GM03348 (cell line): ENCODE results near the gene IDE.

Experiments
- DNase-seq: peaks from one replicate; pipeline ENCODE4 v3.0.0; 2012; ENCODE audit warnings: low spot score

The IDE gene

DNA sequence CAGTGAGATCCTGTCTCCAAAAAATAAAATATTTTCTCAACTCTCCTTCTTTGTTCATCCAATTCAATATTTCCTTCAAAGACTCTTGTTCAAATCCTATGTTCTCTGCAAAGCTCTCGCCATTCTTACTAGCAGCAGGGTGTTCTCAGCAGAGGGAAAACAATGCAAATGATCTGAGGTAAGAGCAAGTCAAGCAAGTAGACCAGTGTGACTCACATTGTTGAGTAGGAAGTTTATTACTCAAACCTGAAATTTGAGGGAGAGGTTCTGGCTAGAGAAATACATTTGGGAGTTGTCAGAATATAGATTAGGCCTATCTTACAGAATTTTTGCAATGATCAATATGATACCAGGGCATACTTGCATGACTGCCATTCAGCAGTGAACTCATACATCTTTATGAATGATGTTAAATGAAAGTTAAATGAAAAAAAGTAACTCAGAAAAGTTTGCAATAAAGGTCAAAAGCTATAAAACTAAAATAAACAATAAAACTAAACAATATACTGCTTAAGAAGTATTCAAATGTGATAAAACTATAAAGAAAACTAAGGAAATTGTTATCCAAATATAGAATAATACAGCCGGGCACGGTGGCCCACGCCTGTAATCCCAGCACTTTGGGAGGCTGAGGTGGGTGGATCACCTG lies 5.8 kb downstream of the IDE start:
- DNase-seq = peak; percentile 54

DNA sequence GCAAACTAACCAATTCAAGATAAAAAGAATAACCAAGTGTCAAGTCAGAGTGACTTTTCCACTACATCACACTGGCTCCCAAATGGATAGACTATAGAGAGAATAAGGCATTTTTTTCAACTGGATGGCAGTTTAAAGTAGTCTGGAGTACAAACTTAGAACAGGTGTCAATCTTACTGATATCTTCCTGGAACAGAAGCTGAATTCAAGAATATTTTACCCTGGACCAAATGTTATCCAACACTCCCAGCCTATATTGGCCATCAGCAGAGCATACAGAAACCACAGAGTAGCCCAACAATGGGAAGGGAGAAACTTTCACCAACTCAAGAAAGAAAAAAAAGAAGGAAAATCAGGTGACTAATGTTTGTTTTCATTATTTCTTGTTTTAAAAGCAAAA lies 11.5 kb downstream of the IDE start:
- no peak for DNase-seq

DNA sequence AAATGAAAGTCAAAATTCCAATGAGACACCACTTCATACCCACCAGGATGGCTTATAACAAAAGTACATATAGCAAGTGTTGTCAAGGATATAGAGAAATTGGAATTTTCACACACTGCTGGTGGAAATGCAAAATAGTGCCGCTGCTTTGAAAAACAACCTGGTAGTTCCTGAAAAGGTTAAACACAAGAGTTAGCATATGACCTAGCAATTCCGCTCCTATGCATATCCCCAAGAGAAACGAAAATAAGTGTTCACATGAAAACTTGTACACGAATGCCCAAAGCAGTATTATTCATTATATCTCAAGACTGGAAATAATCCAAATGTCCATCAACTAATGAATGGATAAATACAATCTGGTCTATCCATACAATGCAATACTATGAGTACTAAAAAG lies 14.8 kb downstream of the IDE start:
- DNase-seq = no peak

DNA sequence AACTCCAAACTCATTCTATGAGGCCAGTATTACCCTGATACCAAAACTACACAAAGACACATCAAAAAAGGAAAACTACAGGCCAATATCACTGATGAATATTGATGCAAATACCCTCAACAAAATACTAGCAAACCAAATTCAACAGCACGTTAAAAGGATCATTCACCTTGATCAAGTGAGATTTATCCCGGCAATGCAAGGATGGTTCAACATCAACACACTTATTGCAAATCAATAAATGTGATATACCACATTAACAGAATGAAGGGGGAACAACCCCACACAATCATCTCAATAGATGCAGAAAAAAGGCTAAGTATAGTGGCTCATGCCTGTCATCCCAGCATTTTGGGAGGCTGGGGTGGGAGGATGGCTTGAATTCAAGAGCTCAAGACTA lies 19.9 kb downstream of the IDE start:
- DNase-seq = no peak

DNA sequence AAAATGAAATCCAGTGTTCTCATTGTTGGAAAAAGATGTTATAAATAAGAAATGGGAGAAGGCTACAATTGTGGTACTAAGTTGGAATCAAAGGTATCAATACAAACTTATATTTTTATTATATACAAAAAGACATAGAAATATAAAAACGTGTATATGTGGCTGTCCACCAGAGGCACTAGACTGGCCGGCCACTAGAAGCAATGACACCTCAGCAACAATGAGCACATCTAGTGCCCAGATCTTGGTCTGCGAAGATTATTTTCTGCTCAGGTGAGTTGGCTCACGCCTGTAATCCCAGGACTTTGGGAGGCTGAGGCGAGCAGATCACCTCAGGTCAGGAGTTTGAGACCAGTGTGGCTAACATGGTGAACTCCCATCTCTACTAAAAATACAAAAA lies 21.6 kb downstream of the IDE start:
- DNase-seq = no peak

- DNase-seq = no peak
Observed at GRCh38 chr10:92550924-92551323, 23.0 kb downstream of the IDE start.

- no peak for DNase-seq
Observed at GRCh38 chr10:92547676-92548075, 26.2 kb downstream of the IDE start.

DNA sequence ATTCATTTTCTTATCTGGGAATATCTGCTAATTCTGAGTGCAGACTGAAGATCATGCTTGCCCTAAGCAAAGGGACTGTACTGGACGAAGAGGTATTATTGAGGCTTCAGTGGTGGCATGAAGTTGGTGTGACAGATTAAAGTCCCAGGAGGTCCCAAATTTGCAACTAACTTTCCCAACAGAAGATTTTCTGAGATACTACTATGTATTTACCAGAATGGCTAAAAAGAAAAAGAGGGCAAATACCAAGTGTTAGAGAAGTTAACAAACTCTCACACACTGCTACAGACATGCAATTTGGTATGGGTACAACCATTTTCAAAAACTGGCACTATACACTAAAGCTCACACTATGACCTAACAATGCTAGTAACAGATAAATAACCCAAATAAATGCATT lies 28.3 kb downstream of the IDE start:
- no peak for DNase-seq

DNA sequence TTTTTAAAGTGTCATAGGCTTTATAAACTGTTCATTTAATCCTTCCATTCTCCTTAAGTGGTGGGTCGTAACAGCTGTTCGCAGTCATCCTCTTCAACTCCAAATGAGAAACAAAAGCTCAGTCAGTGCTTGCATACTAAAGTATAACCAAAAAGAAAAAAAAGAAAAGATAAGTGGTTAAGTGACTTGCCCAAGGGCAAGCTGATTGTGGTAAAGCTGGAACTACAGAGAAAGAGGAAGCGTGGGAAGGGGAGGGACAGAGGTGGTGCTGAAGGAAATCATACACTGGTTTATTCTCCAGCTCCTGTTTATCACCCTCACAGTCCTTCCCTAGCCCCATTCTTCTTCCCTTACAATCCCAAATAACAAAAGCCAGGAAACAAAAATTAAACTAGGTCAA lies 29.6 kb downstream of the IDE start:
- DNase-seq = no peak

GRCh38 chr10:92542458-92542857 lies 31.4 kb downstream of the IDE start:
- DNase-seq = no peak

GRCh38 chr10:92541583-92541982 lies 32.3 kb downstream of the IDE start:
- DNase-seq = no peak

DNA sequence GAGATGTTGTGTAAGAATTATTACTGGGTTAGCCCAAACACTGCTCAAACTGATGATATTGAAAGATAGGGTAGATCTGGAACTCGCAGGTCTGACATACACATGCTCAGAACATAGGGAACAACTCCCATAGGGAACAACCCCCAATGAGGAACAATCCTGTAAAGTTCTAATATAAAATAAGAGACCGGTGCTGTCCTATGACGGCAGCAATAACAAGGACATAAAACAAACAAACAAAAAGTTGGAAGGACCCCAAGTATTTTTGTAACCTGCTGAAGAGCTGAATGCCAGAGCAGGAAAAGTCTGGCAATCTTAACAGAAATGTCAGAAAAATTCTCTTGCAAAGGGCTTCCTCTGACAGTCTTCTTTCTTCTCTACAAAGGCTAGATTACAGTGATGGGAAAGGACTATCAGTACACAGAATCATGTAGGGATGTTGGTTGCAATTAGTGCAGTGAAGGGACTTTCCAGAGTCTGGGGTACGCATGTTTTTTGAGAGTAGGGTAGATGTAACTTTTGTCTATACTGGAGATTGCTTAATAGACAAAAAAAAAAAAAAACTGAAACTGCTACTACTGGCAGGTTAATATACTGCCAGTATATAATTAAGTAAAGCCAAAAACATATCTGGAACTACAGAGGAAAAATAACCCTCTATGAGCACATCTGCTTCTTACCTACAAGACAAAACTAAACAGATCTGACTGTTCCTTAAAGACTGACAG lies 35.5 kb downstream of the IDE start:
- DNase-seq = no peak

GRCh38 chr10:92530891-92531535 lies 42.9 kb downstream of the IDE start:
- no peak for DNase-seq

DNA sequence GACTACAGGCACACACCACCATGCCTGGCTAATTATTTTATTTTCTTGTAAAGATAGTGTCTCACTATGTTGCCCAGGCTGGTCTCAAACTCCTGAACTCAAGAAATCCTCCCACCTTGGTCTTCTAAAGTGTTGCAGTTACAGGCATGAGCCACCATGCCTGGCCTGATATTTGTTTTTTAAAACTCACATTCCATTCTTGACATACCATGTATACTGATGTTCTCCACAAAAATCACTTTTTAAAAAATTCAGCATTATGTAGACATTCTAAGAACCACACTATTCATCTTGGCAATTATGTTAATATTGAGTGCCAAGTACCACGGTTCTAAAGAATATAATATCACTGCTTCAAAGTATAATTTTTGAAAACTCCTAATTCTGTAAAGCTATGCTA lies 43.5 kb downstream of the IDE start:
- peak; percentile 6 for DNase-seq

GRCh38 chr10:92527716-92528115 lies 46.2 kb downstream of the IDE start:
- DNase-seq = no peak

GRCh38 chr10:92523639-92524038 lies 50.3 kb downstream of the IDE start:
- DNase-seq = no peak

DNA sequence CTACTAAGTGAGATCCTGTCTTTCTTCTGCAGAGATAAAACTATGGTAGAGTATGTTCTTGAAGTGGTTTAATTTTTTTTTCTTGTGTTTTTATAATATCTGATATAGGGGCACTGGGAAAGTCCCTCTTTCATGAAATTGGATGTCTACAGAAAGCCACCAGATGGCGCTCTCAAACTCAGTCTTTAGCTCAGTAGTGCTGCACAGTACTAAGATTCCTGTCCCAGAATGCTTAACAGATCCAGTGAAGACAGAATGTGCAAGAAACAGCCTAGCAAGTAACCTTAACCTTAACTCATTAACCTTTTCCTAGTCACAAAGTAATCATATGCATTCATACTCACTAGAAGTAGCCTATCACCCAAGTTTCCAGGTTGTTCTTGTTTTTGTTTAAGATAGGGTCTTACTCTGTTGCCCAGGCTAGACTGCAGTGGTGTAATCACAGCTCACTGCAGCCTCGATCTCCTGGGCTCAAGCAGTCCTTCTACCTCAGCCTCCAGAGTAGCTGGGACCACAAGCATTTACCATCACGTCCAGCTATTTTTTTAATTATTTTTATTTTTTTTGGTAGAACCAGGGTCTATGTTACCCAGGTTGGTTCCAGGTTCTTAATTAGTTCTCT lies 56.7 kb downstream of the IDE start:
- peak; percentile 67 for DNase-seq

- DNase-seq = no peak
Observed at GRCh38 chr10:92508866-92509265, 65.0 kb downstream of the IDE start.

- no peak for DNase-seq
Observed at GRCh38 chr10:92506336-92506735, 67.6 kb downstream of the IDE start.

- no peak for DNase-seq
Observed at GRCh38 chr10:92505044-92505443, 68.8 kb downstream of the IDE start.

- no peak for DNase-seq
Observed at GRCh38 chr10:92502296-92502808, 71.5 kb downstream of the IDE start.

- DNase-seq = no peak
Observed at GRCh38 chr10:92493362-92493761, 80.5 kb downstream of the IDE start.

- no peak for DNase-seq
Observed at GRCh38 chr10:92492748-92493240, 81.1 kb downstream of the IDE start.
